ENCODE measurements around the gene CDK2AP2. TPM values are rescaled to one million over a fixed set of nuclear protein-coding genes. Genes with fewer than 3 reads are reported as not detected.
"Not testable (repeated sequence)": the region's sequence is repeated elsewhere in the genome, so short reads cannot be mapped to it uniquely, and the experiment has no call there.

Gene CDK2AP2
- total and polyA plus RNA-seq, 2 of the 8 experiments (the other 6 are each of a cell fraction or from before 2014, with no cell fraction given), result 49.6 to 65.1 TPM

- FAIRE-seq; H3K9ac ChIP-seq (replicated peaks in 1 of 4; ENCODE audit: extremely low read depth in 1 of 4, low read depth in 3 of 4, low read length in 3 of 4): not testable (repeated sequence)
- CTCF ChIA-PET (ENCODE audit: partially characterized antibody), result interaction anchor here (1.1 to 2.8 kb wide), 4 partner anchors 63 to 215 kb away, joined by 3 to 8 read pairs (median 6); no protein-coding TSS in a partner anchor
Measured at GRCh38 chr11:67476692-67477091, 31.3 kb downstream of the CDK2AP2 start.

More at GRCh38 chr11:67476692-67477091, 31.3 kb downstream of the CDK2AP2 start:
- not testable (repeated sequence) for H4K20me1 ChIP-seq (replicated peaks in 1 of 2; ENCODE audit: control insufficient read depth in 1 of 2, insufficient read depth in 2 of 2, low read length in 2 of 2); DNase-seq (ENCODE audit: low read depth in 1 of 2, low spot score in 2 of 2); H4K5ac ChIP-seq (ENCODE audit: insufficient read length, low read depth, low read length); H3K4me2 ChIP-seq (ENCODE audit: insufficient read depth in 1 of 2, low read depth in 2 of 2, low read length in 2 of 2); H2BK12ac ChIP-seq (ENCODE audit: low read depth, low read length); H3K79me1 ChIP-seq (ENCODE audit: low read depth, low read length); H2AFZ ChIP-seq (ENCODE audit: low read length); H3K23ac ChIP-seq (ENCODE audit: insufficient read length); H2AK5ac ChIP-seq (ENCODE audit: low read depth, low read length); H3K4me3 ChIP-seq (ENCODE audit: extremely low read depth in 1 of 4, insufficient read depth in 2 of 4, low read depth in 3 of 4, low read length in 4 of 4); H3K56ac ChIP-seq (replicated peaks; ENCODE audit: insufficient read length, low read depth, low read length); H2BK5ac ChIP-seq (ENCODE audit: low read depth, low read length); H3K4me1 ChIP-seq (replicated peaks in 1 of 4; ENCODE audit: control insufficient read depth in 3 of 4, insufficient read depth in 4 of 4, low read length in 3 of 4); H3K79me2 ChIP-seq (ENCODE audit: control insufficient read depth in 1 of 2, insufficient read depth in 2 of 2, low read length in 2 of 2); H4K91ac ChIP-seq (replicated peaks; ENCODE audit: insufficient read length, low read length); H4K8ac ChIP-seq (ENCODE audit: extremely low read depth, insufficient read depth, low read length); H3K27me3 ChIP-seq (replicated peaks in 1 of 4; ENCODE audit: control insufficient read depth in 3 of 4, extremely low read depth in 1 of 4, insufficient read depth in 3 of 4, low read length in 3 of 4); H3K36me3 ChIP-seq (ENCODE audit: control insufficient read depth in 2 of 4, insufficient read depth in 4 of 4, low read length in 3 of 4); H3K23me2 ChIP-seq (ENCODE audit: low read depth, low read length); H2BK15ac ChIP-seq (ENCODE audit: low read length); H3K27ac ChIP-seq (ENCODE audit: low read depth, low read length); H3K14ac ChIP-seq (ENCODE audit: insufficient read length); H2BK20ac ChIP-seq (ENCODE audit: low read length); H2BK120ac ChIP-seq (replicated peaks; ENCODE audit: low read depth, low read length); H3K9me3 ChIP-seq (ENCODE audit: insufficient read depth in 2 of 2, low read depth in 1 of 2, low read length in 1 of 2); H3K4ac ChIP-seq (replicated peaks; ENCODE audit: insufficient read length, low read depth, low read length); H3K18ac ChIP-seq (ENCODE audit: extremely low read depth, low read length)
- WGBS, 2 experiments (ENCODE audit: extremely low coverage in 1 of 2, insufficient coverage in 1 of 2, insufficient read length in 1 of 2, insufficient replicate concordance in 2 of 2, low coverage in 1 of 2, low lambda C conversion rate in 2 of 2, missing lambda C conversion rate in 1 of 2), result 94% methylated on average over 10 of the region's 10 CpGs; no CpG with 5 or more reads in 1 of the 2 experiments
- POLR2A ChIA-PET (ENCODE audit: partially characterized antibody), result interaction anchor here (1.5 kb wide), 1 partner anchor 12 kb away, joined by 6 read pairs; no protein-coding TSS in a partner anchor
